GM12892 (cell line): ENCODE measurements around the gene ULBP2.
A peak's percentile ranks its signal among the peaks of the same experiment; 100 is the strongest.
"Not testable (repeated sequence)": the region's sequence is repeated elsewhere in the genome, so short reads cannot be mapped to it uniquely, and the experiment has no call there.

ENCODE experiments used
- DNase-seq: peaks from one replicate; pipeline ENCODE4 v3.0.0; 2011; ENCODE audit not compliant: insufficient read length
- FAIRE-seq: peaks from 2 replicates; lab custom pipeline; 2011; peaks lifted over from hg19 to GRCh38; lab: Jason Lieb, UNC
- POLR2A ChIP-seq: IDR thresholded peaks from 2 replicates; pipeline ENCODE4 v1.6.1; 2011; ENCODE audit warnings: low read depth, low read length, control low read depth
- POLR2AphosphoS5 ChIP-seq: IDR thresholded peaks from 2 replicates; pipeline ENCODE4 v1.6.1; 2011; ENCODE audit warnings: low read depth, low read length, control low read depth
- TAF1 ChIP-seq: IDR thresholded peaks from 2 replicates; pipeline ENCODE4 v1.6.1; 2011; ENCODE audit warnings: low read depth, mild to moderate bottlenecking, control low read depth, low read length, borderline replicate concordance

ULBP2 gene

GRCh38 chr6:149935246-149935645, 6.6 kb upstream of the ULBP2 start:
- TF ChIP-seq POLR2A (no peak), TAF1 (no peak), POLR2AphosphoS5 (no peak)
- DNase-seq: no peak
- no peak for FAIRE-seq

DNA sequence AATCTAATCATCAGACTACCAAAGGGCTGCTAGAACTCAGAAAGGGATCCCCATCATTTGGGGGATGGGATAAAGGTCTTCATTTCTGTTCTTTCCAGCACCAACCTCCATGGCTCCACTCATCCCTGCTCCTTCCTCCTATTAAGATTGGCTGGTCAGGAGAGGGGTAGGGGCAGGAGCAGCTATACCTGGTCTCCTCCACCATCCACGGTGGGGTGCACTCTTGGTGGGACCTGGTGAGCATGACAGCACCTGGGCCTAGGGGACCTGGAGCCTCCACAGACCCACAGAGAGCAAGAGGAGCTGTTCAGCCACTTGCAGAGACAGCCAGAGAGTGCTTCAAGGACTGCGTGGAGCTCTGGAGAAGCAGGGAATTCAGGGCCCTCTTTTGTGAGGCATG, 6.1 kb upstream of the ULBP2 start:
- TF ChIP-seq POLR2AphosphoS5 (no peak), TAF1 (no peak), POLR2A (no peak)
- DNase-seq: no peak
- FAIRE-seq: no peak

DNA sequence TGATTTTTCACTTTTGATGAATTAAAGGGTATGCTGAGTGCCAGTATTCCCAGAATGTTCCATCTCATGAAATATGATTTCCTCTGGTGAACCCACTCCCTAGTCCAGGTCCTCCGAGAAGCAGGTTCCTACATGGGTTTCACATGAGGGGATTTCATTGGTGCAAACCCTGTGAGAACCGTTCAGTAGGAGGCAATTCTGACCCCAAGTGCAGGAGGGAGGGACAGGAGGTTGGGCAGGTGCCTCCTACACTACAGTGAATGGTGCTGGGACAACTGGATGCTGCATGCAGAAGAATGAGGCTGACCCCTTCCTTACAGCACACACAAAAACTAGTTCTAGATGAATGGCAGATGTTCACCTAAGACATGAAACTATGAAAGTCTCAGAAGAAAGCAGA, 5.1 kb upstream of the ULBP2 start:
- no peak for TF ChIP-seq POLR2A
- no peak for TF ChIP-seq POLR2AphosphoS5
- TF ChIP-seq TAF1: no peak
- FAIRE-seq (no peak), DNase-seq (no peak)

DNA sequence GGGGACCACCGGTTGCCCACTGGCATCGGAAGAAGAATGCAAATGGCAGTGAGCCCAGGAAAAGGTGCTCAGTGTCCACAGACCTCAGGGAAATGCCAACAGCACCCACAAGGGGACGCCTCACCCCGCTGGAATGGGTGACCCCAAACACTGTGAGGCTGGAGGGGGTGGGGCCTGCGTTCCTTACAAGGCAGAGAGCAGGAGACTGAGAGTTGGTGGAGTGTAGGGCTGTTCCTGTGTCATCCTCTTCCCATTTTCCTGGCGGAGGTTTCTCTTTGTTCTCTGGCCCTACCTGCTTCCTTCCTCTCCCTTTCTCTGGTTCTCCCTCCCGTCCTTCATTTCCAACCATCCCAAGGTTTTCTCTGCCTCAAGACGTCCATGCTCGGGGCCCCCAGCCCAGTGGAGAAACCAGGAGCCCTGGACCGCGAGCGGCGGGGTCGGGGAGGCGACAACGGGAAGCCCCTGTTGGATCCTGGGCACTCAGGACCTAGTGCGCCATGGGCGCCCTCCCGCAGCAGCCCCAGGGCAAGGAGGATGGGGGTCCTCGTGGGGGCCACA, 3.7 kb upstream of the ULBP2 start:
- not testable (repeated sequence) for DNase-seq, FAIRE-seq

GRCh38 chr6:149938571-149939355, 3.1 kb upstream of the ULBP2 start:
- TF ChIP-seq POLR2AphosphoS5 (no peak), POLR2A (no peak), TAF1 (no peak)
- FAIRE-seq (peak; percentile 66), DNase-seq (peak; percentile 68)

GRCh38 chr6:149939356-149939648, 2.5 kb upstream of the ULBP2 start:
- no peak for TF ChIP-seq TAF1

DNA sequence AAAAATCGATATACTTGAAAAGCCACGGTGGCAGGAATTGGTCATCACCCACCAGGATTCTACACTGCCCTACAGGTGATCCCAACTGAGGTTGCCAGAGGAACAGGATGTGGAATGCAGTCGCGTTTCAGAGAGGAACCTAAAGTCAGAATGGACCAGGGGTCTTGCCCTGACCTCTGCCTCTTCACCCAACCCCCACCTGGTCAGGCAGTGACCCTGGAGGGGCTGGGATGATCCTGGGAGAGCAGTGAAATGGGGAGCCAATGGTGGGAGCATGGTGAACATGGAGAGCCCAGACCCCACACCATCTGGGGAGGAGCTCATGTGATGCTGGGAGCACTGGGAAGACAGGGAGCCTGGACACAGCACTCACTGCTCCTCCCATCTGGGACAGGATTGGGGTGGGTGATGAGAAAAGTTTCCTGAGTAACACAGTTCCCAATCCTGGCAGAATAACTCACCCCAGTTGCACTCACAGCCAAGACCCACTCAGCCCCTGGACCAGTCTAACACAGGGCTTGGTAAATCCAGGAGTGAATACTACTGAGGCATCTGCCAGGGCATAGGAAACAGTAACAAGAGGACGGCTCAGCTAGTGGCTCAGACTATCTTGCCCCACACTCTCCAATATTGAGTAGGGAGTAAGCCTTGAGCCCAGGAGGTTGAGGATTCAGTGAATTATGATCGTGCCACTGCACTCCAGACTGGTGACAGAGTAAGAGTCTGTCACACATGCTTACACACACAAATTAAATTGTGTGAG, 1.7 kb upstream of the ULBP2 start:
- FAIRE-seq (no peak), DNase-seq (no peak)
- no peak for TF ChIP-seq POLR2A
- no peak for TF ChIP-seq POLR2AphosphoS5
- TF ChIP-seq TAF1: no peak

More at GRCh38 chr6:149939356-149939648, 2.5 kb upstream of the ULBP2 start:
- FAIRE-seq: no peak
- no peak for DNase-seq

DNA sequence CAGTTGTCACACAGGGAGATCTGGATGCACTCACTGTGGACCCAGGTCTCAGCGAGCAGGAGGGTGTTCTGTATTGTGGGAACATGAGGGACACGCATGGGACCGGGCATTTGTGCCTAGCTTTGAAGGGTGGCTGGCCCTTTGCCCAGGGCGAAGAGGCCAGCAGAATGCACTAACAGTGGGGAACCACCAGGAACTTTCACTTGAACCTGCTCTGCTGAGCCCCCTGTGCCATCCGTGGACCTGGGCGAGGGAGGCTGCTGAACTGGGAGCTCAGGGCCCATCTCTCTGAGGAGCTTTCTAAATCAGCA, 1.2 kb upstream of the ULBP2 start:
- FAIRE-seq (no peak), DNase-seq (no peak)
- TF ChIP-seq POLR2AphosphoS5 (no peak), TAF1 (no peak), POLR2A (no peak)

DNA sequence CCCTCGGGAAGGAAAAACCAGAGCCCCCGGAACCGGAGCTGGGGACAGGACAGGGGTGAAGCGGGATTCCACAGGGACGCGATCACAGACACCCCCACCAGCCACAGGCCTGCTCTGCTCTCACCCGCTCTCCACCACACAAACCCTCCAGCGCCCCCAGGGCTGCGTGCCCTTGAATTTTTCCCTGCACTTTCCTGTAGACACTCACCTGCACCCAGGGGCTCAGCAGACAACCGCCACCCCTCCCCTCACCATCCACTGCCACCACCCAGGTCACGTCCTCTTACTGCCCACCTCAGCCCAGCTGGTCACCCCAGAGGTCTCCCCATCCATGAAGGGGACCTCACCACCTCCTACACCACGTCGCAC, 631 bp downstream of the ULBP2 start:
- DNase-seq (no peak), FAIRE-seq (no peak)
- TF ChIP-seq POLR2A: no peak
- no peak for TF ChIP-seq TAF1
- TF ChIP-seq POLR2AphosphoS5: no peak

- DNase-seq, FAIRE-seq: not testable (repeated sequence)
Measured at GRCh38 chr6:149943321-149943720, 1.5 kb downstream of the ULBP2 start.

- not testable (repeated sequence) for FAIRE-seq
Measured at GRCh38 chr6:149945276-149945675, 3.5 kb downstream of the ULBP2 start.

DNA sequence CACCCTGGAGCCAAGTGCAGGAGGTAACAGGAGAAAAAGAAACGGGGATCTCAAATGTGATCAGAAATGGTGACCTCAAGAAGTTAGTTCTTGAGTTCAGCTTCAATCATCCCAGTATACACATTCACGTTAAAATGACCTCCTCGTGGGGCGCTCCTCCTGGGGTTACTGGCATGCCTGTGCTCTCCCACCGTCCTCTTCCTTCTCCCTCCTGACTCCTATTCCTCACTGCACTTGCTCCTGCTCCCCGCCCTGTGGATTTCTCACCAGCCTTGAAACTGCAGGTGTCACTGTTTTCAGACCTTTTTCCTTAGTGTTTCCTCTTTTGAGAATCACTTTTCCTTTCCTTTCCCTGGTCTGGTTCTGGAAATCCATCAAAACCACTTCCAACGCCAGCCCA, 4.8 kb downstream of the ULBP2 start:
- not testable (repeated sequence) for DNase-seq, FAIRE-seq

More at GRCh38 chr6:149945276-149945675, 3.5 kb downstream of the ULBP2 start:
- not testable (repeated sequence) for DNase-seq

DNA sequence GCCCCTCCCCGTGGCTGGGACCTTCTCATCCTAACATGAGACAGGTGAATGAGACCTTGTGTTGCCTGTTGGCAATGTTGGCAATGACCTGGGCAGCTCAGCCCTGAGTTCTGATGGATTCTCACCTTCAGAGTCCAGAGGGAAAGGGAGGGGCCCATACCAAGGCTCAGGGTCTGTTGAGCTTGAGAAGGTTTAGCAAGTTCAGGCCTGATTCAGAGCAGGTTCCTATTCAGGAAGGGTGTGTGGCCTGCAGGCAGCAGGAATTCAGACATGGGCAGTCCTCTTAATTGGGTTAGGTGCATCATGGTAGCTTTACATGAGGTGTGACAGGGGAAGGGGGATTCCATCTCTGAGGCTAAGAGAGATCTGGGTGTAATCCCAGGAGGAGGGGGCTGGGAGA, 5.7 kb downstream of the ULBP2 start:
- DNase-seq, FAIRE-seq: not testable (repeated sequence)
